HG02763 (cell line): Measurements from ENCODE around the gene ZNF322.
A peak's percentile ranks its signal among the peaks of the same experiment; 100 is the strongest.
"Not testable (repeated sequence)": the region's sequence is repeated elsewhere in the genome, so short reads cannot be mapped to it uniquely, and the experiment has no call there.

Experiments
- ATAC-seq: cut with Tn5 transposase; IDR thresholded peaks from one replicate; pipeline ENCODE4 v1.9.1; 2021; ENCODE audit warnings: mild to moderate bottlenecking, moderate library complexity; ENCODE audit not compliant: unreplicated experiment

The ZNF322 gene, protein sequence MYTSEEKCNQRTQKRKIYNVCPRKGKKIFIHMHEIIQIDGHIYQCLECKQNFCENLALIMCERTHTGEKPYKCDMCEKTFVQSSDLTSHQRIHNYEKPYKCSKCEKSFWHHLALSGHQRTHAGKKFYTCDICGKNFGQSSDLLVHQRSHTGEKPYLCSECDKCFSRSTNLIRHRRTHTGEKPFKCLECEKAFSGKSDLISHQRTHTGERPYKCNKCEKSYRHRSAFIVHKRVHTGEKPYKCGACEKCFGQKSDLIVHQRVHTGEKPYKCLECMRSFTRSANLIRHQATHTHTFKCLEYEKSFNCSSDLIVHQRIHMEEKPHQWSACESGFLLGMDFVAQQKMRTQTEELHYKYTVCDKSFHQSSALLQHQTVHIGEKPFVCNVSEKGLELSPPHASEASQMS

DNA sequence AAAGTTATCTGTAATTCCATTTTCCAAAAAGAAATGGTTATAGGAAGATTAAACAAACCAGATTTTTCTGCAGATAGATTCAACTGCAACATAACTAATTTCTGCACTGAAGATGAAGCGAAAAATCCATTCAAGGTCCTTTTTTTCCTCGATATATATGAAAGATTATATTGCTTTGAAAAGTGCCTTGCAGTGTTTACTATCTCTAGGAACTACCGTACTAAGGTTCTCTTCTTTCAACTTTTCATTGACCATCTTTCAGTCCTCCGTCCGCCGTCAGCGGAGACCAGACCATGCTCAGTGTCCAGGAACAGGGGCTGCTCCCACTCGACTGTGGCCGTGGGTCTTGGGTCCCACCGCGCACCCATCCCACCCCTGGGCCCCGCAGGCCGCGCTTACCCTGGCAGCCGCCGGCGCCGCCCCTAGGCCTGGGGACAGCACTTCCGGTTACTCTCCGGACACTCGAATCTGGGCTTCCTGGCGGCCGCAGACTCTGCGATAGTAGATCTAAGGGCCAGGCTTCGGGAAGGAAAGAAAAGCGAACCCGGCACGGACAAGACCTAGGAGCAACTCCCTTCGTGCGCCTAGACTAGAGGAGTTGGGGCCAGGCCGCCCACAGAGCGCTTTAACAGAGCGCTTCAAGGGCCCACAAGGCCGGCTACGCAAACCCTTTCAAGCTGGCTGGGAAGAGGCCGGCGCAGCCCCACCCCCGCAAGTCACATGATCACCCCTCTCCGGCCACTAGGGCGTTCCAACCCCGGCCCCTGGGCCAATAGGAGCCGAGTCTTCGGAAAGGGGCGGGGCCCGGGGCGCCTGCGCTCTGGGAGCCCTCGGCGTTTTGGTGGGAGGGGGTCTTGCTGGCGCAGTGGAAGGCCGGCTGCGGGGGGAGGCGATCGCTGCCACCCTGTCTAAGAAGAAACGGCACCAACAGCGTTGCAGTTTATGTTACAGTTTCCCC is at the start of gene ZNF322:
ZNF322 (minus strand) TSS at position 705 of the 958 bp plus-strand sequence. CDS start 21,193 bp downstream, outside the sequence.
- peak; percentile 98 for ATAC-seq

DNA sequence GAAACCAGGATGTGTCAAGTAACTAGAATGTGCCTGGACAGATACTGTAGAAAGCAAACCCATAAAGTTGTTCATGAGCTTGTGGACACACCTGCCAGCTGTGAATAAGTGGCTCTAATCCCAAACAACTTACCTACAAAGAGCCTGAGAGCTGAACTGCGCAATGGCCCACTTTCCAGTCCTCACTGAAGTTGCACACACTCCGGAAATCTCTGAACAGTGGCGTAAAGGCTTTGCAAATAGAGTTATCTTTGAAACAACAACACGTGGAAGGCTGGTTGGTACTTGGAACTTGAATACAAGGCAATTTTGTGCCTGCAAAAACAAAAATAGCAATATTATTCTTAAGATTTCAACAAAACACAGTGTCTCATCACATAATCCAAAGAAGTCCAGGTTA is 46.2 kb upstream of the ZNF322 start:
- ATAC-seq: not testable (repeated sequence)

DNA sequence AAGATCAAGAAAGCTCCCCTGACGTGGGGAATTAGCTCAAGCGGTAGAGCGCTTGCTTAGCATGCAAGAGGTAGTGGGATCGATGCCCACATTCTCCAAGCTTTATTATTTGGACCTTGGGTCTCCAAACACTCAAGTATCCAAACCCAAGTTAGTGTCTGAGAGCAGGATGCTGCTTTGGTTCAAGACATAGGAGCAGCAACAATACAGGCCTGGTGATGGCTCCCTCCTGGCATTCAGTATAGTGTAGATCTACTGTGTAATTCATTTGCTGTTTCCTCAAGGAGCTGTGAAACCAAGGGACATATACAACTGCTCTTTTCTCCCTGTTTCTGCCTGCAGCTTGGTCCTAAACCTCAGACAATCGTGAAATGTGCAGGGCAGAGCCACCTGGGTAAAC is 45.8 kb upstream of the ZNF322 start:
- not testable (repeated sequence) for ATAC-seq

DNA sequence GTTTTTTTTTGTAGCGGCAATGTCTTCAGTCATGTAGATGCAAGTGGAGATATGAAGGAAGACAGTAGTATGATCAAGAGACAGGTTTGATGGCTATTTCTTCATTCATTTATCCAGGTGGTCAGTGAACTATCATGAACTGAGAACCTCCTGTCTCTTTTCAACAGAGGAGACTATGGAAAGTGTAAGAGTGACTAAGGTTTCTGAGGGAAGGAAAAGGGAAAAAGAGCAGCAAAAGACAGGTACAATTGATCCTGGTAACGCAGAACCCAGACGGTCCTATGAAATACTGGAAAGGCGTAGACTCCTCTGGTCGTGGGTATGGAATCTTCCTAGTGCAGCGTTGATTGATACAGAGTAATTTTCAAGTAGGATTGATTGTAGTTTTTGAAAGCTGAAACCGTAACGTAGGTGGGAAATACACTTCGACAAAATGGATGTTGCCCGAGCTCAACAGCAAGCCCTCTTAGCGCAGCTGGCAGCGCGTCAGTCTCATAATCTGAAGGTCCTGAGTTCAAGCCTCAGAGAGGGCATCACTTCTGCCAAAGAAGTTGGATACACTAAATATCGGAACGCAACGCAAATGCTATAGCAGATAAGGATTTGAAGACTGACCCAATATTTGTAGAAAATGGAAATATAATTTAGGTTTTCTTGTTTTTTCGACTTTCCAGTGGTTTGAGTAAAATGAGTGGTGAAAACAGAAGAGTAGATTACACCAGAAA is 41.6 kb upstream of the ZNF322 start:
- not testable (repeated sequence) for ATAC-seq

DNA sequence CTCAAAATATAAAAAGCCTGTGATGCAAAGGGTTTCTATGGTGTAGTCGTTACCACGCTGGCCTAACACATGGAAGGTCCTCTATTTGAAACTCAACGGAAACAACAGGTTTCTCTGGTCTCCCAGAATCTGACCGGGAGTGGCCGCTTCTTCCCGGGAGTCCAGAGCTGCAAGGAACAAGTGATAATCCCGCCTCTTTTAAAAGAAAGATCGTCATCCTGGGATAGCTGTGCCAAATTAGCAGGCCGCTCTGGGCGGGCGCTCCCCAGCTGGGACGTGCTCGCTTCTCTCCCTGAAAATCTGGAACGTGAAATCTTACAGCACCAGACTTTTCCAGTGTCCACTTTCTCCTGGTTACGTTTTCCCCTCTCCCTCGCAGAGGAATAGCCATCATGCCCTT is 38.0 kb upstream of the ZNF322 start:
- ATAC-seq: not testable (repeated sequence)

DNA sequence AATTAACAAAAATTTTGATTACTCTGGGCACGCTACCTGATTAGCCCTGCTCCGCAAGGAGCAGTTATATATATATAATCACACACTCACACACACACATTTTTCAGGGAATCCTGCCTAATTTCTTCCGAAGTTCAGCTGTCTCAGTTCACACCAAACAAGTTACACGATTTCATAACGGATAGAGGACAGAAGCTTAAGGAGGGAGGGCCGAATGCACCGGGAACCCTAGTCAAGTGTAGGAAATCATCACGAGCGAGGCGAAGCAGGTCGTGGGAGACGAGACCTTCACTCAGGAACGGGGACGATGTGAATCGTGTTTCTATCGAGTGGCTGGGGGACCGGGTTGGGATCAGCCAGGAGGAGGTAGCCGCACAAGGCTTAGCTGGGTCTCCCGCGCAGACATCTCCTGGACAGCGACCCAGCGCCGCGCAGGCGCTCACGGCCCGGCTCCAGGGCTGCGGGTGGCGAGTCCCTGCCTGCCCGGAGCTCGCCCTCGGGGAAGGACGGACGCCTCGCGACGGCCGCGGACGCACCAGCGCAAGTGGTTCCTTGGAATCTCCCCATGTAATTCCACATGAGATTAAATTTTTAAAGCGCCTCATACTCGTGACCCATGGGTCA is 29.9 kb upstream of the ZNF322 start:
- not testable (repeated sequence) for ATAC-seq

DNA sequence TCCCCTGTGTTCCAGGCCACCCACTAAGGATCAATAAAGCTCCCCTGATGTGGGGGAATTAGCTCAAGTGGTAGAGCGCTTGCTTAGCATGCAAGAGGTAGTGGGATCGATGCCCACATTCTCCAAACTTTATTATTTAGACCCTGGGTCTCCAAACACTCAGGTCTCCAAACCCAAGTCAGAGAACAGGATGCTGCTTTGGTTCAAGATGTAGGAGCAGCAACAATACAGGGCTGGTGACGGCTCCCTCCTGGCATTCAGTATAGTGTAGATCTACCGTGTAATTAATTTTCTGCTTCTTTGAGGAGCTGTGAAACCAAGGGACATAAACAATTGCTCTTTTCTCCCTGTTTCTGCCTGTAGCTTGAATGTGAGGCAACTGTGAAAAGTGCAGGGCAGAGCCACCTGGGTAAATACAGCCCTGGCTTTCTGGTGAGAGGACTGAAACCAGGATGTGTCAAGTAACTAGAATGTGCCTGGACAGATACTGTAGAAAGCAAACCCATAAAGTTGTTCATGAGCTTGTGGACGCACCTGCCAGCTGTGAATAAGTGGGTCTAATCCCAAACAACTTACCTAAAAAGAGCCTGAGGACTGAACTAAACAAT is 23.0 kb upstream of the ZNF322 start:
- ATAC-seq: not testable (repeated sequence)

DNA sequence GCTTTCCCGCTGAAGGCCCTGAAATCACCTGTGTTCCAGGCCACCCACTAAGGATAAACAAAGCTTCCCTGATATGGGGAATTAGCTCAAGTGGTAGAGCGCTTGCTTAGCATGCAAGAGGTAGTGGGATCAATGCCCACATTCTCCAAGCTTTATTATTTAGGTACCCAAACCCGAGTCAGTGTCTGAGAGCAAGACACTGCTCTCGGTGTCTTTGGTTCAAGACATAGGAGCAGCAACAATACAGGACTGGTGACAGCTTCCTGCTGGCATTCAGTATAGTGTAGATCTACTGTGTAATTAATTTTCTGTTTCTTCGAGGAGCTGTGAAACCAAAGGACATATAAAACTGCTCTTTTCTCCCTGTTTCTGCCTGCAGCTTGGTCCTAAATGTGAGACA is 13.7 kb upstream of the ZNF322 start:
- ATAC-seq: not testable (repeated sequence)

DNA sequence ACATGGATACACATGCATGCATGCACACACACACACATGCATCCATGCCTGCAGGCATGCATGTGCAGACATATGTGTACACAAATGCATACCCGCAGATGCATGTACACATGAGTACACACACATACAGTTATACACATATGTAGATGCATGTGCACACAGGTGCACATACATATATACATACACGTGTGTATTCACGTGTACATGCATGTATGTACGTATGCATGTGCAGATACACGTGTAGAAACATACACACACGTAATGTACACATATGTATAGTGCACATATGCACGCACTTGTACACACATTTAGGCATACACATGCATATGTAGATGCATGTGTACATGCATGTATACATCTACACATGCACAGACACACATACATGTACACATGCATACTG is 11.0 kb upstream of the ZNF322 start:
- ATAC-seq: not testable (repeated sequence)

DNA sequence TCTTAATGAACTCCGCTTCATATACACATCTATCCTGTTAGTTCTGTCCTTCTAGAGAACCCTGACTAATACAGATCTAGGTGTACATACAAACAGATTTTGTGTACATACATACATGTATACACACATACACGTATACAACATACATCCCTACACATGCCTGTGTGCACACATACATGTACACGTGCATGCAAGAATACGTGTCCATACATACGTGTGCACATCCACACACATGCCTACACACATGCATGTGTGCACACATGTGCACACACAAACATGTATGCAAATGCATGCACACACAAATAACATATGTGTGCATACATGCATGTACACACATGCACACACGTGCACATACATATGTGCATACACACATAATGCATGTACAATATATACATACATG is 10.5 kb upstream of the ZNF322 start:
- ATAC-seq: not testable (repeated sequence)

DNA sequence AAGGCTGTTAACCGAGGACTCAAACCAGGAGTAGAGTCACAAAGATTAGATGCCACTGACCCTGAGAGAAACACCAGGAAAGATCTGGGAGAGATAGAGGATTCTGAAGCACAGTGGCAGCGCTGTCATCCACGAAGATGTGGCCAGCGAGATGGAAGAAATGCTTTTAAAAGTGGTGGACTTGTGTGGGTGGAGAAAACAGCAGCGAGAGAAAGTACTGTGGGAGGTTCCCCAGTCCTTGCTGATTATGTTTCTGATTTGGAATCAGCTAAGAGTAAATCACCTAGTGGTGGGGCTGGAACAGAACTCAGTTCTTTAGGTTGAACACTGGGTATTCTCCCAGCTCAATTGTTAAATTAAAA is 435 bp upstream of the ZNF322 start:
- ATAC-seq: peak; percentile 10

DNA sequence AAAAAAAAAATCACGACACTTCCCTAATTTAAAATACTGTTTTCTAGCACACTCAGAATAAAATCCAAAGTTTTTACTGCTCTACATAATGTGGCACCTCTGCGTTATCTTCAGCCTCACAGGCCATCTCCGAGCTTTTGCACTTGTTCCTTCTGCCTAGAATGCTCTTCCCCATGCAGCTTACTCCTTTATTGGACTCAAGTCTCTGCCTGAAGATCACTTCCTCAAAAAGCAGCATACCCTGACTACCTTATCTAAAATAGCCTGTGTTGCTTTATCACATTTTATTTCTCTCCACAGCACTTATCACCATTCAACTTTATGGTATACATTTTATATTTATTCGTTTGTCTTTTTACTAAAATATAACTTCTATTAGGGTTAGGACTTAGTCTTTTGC is 2.3 kb downstream of the ZNF322 start:
- no peak for ATAC-seq

DNA sequence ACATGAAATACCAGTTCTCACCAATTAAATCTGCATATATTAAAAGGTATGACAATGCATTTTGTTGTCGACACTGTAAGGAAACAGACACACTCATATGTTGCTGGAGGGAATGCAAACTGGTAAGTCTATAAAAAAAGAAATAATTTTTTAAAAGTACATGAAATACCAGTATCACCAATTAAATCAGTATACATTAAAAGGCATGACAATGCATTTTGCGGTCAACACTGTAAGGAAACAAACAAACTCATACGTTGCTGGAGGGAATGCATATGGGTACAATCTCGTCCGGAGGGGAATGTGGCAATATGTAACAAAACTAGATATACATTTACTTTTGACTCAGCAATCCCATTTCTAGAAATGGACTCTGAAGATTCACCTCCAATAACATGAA is 6.5 kb downstream of the ZNF322 start:
- ATAC-seq: no peak

DNA sequence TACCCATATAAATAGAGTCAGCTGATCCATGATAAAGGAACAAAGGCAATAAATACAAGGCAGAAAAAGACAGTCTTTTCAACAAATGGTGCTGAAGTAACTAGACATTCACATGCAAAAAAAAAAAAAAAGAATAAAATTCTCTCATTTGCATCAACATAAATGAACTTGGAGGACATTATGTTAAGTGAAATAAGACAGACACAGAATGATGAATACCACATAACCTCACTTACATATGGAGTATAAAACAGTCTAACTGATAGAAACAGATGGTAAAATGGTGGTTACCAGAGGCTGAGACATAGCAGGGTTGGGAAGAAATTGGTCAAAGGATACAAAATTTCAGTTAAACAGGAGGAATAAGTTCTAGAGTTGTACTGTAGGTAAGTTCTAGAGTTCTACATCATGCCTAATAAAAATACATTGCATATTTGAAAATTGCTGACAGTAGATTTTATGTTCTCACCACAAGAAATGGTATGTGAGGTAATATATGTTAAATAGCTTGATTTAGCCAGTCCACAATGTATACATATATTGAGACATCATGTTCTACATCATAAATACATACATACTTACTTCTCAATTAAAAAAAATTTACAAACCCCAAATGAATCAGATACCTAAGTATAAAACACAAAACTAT is 8.3 kb downstream of the ZNF322 start:
- no peak for ATAC-seq

DNA sequence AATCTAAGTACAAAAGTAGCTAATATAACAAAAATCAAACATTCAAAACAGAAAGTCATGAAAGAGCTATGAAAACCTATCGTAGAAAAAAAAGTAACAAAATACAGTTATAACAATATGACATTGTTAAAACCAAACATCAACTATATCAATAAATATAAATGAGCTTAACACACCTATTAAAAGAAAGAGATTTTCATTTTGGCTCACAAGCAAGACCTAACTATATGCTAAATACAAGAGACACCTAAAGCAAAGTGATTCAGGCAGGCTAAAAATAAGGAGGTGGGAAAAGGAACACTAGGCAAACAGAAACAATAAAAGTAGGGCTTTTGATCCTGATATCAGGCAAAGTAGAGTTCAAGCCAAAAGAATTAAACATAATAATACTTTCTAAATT is 13.5 kb downstream of the ZNF322 start:
- no peak for ATAC-seq

DNA sequence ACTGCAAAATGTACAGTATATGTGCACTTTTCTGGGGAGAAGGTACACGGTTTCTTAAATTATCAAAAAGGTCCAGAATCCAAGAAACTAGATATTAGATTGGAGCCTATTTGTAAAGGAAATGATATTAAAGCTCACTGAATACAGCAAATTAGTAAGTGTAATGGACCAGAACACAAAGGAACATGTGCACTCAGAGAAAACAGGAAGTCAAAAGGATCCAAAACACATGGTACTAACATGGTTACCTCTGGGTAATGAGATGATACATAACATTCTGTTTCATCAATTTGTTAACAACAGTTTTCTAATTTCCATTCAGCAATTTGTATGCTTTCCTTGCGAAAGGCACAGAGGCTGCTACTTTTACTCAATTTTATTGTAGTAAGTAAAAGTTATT is 18.7 kb downstream of the ZNF322 start:
- no peak for ATAC-seq

DNA sequence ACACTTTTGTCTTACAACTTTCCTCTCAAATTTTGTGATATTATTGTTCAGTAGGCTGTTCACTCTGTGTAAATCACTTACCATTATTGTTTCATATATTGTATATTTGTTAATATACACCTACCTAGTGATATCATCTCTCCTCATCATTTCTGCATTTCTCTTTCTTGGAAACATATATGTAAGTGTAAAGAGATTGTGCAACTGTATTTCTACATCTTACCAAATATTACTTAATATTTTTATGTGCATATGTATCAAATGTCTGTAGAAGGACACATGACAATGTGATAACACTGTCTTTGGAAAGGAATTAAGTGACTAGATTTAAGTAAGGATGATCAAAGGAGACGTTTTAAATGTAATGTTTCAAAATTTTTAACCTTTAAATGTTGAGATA is 30.2 kb downstream of the ZNF322 start:
- no peak for ATAC-seq

DNA sequence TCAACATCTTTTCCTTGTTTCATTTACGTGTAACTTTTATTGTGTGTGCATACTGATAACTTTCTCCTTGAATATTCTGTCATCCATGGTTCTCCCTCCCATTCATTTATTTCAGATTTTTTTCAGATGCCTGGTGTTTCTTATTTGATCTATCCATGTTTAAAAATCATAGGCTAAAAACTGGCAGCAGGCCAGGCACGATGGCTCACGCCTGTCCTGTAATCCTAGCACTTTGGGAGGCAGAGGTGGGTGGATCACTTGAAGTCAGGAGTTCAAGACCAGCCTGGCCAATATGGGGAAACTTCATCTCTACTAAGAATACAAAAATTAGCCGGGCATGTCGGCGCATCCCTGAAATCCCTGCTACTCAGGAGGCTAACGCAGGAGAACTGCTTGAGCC is 31.7 kb downstream of the ZNF322 start:
- no peak for ATAC-seq

DNA sequence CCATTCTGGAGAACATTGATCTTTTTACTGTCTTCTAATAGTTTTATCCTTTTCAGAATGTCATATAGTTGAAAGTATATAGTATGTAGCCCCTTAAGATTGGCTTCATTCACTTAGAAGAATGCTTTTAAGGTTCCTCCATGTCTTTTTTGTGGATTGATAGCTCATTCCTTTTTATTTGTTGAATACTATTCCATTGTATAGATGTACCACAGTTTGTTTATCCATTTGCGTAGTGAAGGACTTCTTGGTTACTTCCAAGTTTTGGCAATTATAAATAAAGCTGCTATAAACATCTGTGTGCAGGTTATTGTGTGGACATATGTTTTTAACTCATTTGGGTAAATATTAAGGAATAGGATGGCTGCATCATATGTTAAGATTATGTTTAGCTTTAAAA is 35.0 kb downstream of the ZNF322 start:
- ATAC-seq: no peak

DNA sequence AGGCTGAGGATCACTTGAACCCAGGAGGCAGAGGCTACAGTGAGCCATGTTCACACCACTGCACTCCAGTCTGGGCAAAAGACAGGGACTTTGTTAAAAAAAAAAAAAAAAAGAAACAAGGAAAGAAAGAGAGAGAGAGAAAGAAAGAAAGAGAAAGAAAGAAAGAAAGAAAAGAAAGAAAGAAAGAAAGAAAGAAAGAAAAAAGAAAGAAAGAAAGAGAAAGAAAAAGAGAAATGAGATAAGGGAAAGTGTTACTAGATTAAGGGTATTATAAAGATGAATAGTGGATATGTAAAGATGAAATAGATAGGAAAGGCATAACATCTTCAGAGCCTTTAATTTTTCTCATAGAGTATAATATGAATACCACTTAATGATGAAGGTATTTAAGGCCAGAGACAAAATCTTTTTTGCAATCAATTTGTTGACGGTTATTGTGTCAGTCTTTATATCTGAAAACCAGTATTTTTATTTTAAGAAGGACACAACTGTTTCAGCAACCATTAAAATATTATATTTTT is 36.1 kb downstream of the ZNF322 start:
- ATAC-seq: no peak
